Heart right ventricle (tissue), 16 donors: Measurements from ENCODE around the gene YOD1. TPM values are rescaled to one million over a fixed set of nuclear protein-coding genes. Genes with fewer than 3 reads are reported as not detected.

Experiments
- ATAC-seq, 8 donors: fragments of 200-7000 bp; cut with Tn5 transposase; one replicate each; pipeline ENCODE4 v1.9.1; 2020; ENCODE audit warnings: mild to moderate bottlenecking in 8 of 8, moderate library complexity in 8 of 8, moderate number of reproducible peaks in 1 of 8
- DNase-seq, 2 donors: peaks; one replicate each; pipeline ENCODE4 v3.0.0-alpha.2; 2020
- H3K27ac ChIP-seq, 10 donors: fragments of 200-600 bp; sonication (generic) in 2 of 10; one replicate each; pipeline versions ENCODE4 v1.5.0 to v1.8.0; 2020 to 2022; ENCODE audit warnings: mild to moderate bottlenecking in 3 of 10
- H3K27me3 ChIP-seq, 7 donors: fragments of 200-600 bp; one replicate each; pipeline ENCODE4 v1.8.0; 2021 to 2022; ENCODE audit warnings: mild to moderate bottlenecking in 2 of 7
- H3K36me3 ChIP-seq, 9 donors: fragments of 200-600 bp; sonication (generic) in 1 of 9; one replicate each; pipeline versions ENCODE4 v1.5.0 to v1.8.0; 2020 to 2022; ENCODE audit warnings: mild to moderate bottlenecking in 2 of 9
- H3K4me1 ChIP-seq, 9 donors: fragments of 200-600 bp; sonication (generic) in 1 of 9; one replicate each; pipeline versions ENCODE4 v1.5.0 to v1.8.0; 2020 to 2022; ENCODE audit warnings: mild to moderate bottlenecking in 4 of 9
- H3K4me3 ChIP-seq, 10 donors: fragments of 200-600 bp; sonication (generic) in 2 of 10; one replicate each; pipeline versions ENCODE4 v1.5.0 to v1.8.0; 2020 to 2022; ENCODE audit warnings: mild to moderate bottlenecking in 7 of 10, moderate library complexity in 2 of 10
- H3K9me3 ChIP-seq, 11 donors: fragments of 200-600 bp in 10 of 11; sonication (generic) in 2 of 11; one replicate each; pipeline versions ENCODE4 v1.5.0 to v1.8.0; 2013 to 2022; ENCODE audit warnings: mild to moderate bottlenecking in 2 of 11, control low read depth in 1 of 11, moderate library complexity in 1 of 11
- WGBS, 2 donors: extraction: QIAGEN DNeasy Blood & Tissue Kit; methylation state at CpG; one replicate each; pipeline ENCODE4 v1.1.7; 2013; ENCODE audit warnings: inconsistent platforms in 1 of 2; 5-methylcytosine and 5-hydroxymethylcytosine counted together
- intact Hi-C, 10 donors: fragments of 100-400 bp; cut with DNase I; formaldehyde crosslinking; loops; one replicate each; pipeline versions ENCODE4 v1.11.1 to v1.14.2; 2022
- polyA plus RNA-seq, 2 donors: library from polyadenylated mRNA; stranded (reverse); fragments of 200-250 nt; gene quantifications; one replicate each; pipeline ENCODE4 v1.2.3, GENCODE V29; 2013
- total RNA-seq, 10 donors: library from RNA; stranded (reverse); fragmentation: NEBNext Ultra II Directional in 3 of 10; extraction: Animal tissue kit (Norgen Biotek cat#: 25700) in 3 of 10; gene quantifications; one replicate each; pipeline versions ENCODE4 v1.2.1 to v1.2.4, GENCODE V29; 2021 to 2023
- TF ChIP-seq, protein P1 (sequence below), 9 donors: fragments of 200-600 bp; sonication (generic) in 2 of 9; IDR thresholded peaks; one replicate each; pipeline versions ENCODE4 v1.5.0 to v1.8.0; 2021 to 2022; ENCODE audit warnings: antibody characterized with exemption in 9 of 9, mild to moderate bottlenecking in 5 of 9, moderate library complexity in 1 of 9
- donor health status: Arrhythmogenic right ventricular cardiomyopathy.
- donor health status: ischemic (EF 13 %, LVEDD 7.1; RV severe dilation, severe dysfunction).
- donor health status: healthy with polysubstance abuse.
- donor health status: DM: no; HTN: yes; CAD: no.
- donor health status: DM: no; HTN: no; CAD: no.
- donor health status: ischemic (EF 25% LVEDD 6.9; RV normal size, moderate dysfunction).
- donor health status: ischemic (EF 25% LVEDD 5.7; RV mildly dilated, moderate dysfunction).
- donor health status: healthy.
- donor health status: DM: yes; HTN: yes; CAD: no.
- donor health status: Ischemic cardiomyopathy.
- donor health status: ischemic (EF 35%, LVEDD 5.7; RV mildly dilated, moderate dysfunction).
- donor health status: nonischemic (EF 11% LVEDD 7.7; RV severe dilation, severe dysfunction).
- donor health status: DM: yes; HTN: yes; CAD: no.
- donor health status: PGD.
- donor health status: ischemic (EF 29% LVEDD 5.4; RV normal size, mild dysfunction).
- donor health status: nonischemic (EF 23%, LVEDD 6.1; RV moderate dilation, normal function).

YOD1 gene
- total and polyA plus RNA-seq, 12 donors, result 2.6 to 9.1 (median 5.7) TPM

GRCh38 chr1:207073906-207074820, 23.2 kb upstream of the YOD1 start:
- Histone ChIP-seq H3K9me3 (no peaks in the 10 kb centered on the region), H3K4me3 (no peak overlapping the region), H3K36me3 (peaks cover 0 to 86% (median 23%) of the 10 kb centered on the region in 9 donors), H3K27ac (peak overlapping the region in 1 of 10 donors; percentile 0), H3K27me3 (no peaks in the 10 kb centered on the region), H3K4me1 (peaks cover 0 to 91% (median 37%) of the 10 kb centered on the region in 9 donors)
- TF ChIP-seq, protein P1, sequence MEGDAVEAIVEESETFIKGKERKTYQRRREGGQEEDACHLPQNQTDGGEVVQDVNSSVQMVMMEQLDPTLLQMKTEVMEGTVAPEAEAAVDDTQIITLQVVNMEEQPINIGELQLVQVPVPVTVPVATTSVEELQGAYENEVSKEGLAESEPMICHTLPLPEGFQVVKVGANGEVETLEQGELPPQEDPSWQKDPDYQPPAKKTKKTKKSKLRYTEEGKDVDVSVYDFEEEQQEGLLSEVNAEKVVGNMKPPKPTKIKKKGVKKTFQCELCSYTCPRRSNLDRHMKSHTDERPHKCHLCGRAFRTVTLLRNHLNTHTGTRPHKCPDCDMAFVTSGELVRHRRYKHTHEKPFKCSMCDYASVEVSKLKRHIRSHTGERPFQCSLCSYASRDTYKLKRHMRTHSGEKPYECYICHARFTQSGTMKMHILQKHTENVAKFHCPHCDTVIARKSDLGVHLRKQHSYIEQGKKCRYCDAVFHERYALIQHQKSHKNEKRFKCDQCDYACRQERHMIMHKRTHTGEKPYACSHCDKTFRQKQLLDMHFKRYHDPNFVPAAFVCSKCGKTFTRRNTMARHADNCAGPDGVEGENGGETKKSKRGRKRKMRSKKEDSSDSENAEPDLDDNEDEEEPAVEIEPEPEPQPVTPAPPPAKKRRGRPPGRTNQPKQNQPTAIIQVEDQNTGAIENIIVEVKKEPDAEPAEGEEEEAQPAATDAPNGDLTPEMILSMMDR (IDR thresholded peaks at IDR 0.05), result no peak
- ATAC-seq (no peak), DNase-seq (no peak)
- intact Hi-C loops, result loop anchor here in 2 of 10 donors (10.0 kb wide), 2 partner anchors 149 to 439 kb away; partner anchors contain the start of genes DYRK3 (in 1 of the 2) and FCMR (in 1 of the 2)
- WGBS, 2 donors, result 50 to 55% methylated on average over 4 of the region's 4 CpGs

- H3K36me3 ChIP-seq, result peaks cover 0 to 95% (median 33%) of the 10 kb centered on the region in 9 donors
- WGBS, 2 donors, result 85 to 87% methylated on average over 8 of the region's 8 CpGs
- intact Hi-C loops, result loop anchor here in 2 of 10 donors (10.0 kb wide), 2 partner anchors 147 to 437 kb away; partner anchors contain the start of genes DYRK3 (in 1 of the 2) and FCMR (in 1 of the 2)
- no peaks in the 10 kb centered on the region for H3K27me3 ChIP-seq
- no peaks in the 10 kb centered on the region for H3K9me3 ChIP-seq
- ATAC-seq (no peak), DNase-seq (no peak)
- TF ChIP-seq, protein P1 (IDR thresholded peaks at IDR 0.05), result no peak
- no peak overlapping the region for H3K4me3 ChIP-seq
- peaks cover 0 to 94% (median 35%) of the 10 kb centered on the region in 9 donors for H3K4me1 ChIP-seq
- H3K27ac ChIP-seq, result peak overlapping the region in 2 of 10 donors; percentile 79 to 80
These were observed 21.2 kb upstream of the YOD1 start for GRCh38 chr1:207072233-207072632.

DNA sequence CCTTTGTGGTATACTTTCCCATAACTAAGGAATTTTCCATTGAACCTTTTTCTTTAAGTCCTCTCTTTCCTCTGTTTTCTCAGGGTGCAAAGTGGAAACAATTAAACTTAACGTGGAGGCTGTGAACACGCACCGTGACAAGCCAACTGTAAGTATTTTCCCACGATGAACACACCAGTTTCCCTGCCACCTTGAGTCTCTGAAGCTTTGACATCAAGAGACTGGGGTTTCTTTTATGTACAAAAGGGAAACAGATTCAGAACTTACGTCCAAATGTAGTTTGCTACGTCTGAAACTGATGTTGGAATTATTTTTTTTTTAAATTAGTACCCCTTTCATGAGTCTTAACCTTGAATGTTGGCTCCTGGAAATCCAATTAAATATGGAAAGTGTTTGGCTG, 20.4 kb upstream of the YOD1 start:
- Histone ChIP-seq H3K9me3 (no peaks in the 10 kb centered on the region), H3K27ac (peak overlapping the region in 5 of 10 donors; percentile 3 to 80 (median 75)), H3K36me3 (peaks cover 0 to 100% (median 33%) of the 10 kb centered on the region in 9 donors), H3K27me3 (no peaks in the 10 kb centered on the region), H3K4me1 (peaks cover 0 to 93% (median 29%) of the 10 kb centered on the region in 9 donors), H3K4me3 (no peak overlapping the region)
- 91 to 93% methylated on average over 6 of the region's 6 CpGs for whole genome bisulfite sequencing, 2 donors
- DNase-seq (no peak), ATAC-seq (no peak)
- intact Hi-C loops, result loop anchor here in 2 of 10 donors (10.0 kb wide), 2 partner anchors 147 to 437 kb away; partner anchors contain the start of genes DYRK3 (in 1 of the 2) and FCMR (in 1 of the 2)
- TF ChIP-seq, protein P1 (IDR thresholded peaks at IDR 0.05), result no peak

DNA sequence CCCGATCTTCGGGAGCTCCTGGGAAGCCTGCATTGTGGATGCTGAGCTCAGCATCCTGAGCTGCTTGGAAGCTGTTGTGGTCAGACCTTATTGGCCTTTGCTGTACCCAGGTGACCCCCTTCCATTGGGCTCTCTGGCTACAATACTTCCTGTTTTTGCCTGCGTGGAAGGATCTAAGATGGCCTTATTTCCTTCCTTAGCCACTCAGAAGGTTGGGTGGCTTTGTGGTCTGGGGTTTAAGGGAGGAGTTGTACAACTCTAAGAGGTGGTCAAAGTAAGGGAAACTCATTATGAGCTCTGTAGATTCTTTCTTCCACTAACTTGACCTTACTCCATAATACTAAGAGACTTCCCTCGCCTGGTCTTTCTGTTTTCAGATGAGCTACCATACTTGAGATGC, 19.8 kb upstream of the YOD1 start:
- 88 to 90% methylated on average over 4 of the region's 4 CpGs for WGBS, 2 donors
- intact Hi-C loops, result loop anchor here in 2 of 10 donors (10.0 kb wide), 2 partner anchors 146 to 436 kb away; partner anchors contain the start of genes DYRK3 (in 1 of the 2) and FCMR (in 1 of the 2)
- ATAC-seq (peak in 1 of 8 donors; percentile 33), DNase-seq (no peak)
- Histone ChIP-seq H3K9me3 (no peaks in the 10 kb centered on the region), H3K27me3 (no peaks in the 10 kb centered on the region), H3K36me3 (peaks cover 0 to 100% (median 33%) of the 10 kb centered on the region in 9 donors), H3K4me3 (no peak overlapping the region), H3K4me1 (peaks cover 0 to 92% (median 29%) of the 10 kb centered on the region in 9 donors), H3K27ac (peak overlapping the region in 8 of 10 donors; percentile 50 to 80 (median 71))
- TF ChIP-seq, protein P1 (IDR thresholded peaks at IDR 0.05), result no peak
